NCI-H69 (cell line): ENCODE results near the gene WSCD1.

Source experiments
- DNase-seq: peaks from one replicate; lab custom pipeline; 2025; lab: John Stamatoyannopoulos, UW

Gene WSCD1

DNA sequence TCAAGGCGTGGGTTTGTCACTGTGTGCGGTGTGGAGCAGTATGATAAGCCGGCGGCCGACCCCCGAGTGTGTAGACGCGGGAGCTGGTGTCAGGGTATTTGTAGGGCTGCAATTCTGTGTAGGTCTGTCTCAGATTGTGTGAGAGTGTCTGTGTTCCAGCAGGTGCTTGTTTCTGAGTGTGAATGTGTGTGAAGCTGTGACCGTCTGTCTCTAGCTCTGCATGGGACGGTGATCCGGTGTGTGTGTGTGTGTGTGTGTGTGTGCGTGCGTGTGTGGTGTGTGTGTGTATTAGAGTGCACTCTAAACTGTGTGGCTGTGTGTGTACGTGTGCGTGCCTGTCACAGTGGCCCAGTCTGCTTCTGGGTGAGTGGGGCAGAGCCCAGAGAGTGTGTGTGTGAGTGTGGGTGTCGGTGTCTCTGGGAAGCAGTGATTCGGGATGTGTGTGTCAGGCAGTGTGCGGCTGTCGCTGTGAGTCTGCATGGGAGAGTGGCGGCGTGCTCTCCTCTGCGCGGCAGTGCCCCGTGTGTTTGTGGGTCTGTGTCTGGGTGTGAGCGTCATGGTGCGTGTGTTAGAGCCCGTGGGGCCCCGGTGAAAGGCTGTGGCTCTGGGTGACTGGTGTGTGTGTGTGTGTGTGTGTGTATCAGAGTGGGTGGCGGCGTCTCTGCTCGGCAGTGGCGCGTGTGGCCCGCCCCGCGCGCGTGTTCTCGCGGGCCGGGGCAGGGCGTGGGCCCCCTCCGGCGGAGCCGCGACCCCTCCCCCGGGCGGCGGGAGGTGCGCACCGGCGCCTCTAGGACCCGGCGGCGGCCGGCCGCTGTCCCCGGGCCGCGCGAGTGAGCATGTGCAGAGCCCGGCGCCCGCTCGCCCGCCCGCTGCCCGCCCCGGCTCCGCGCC is at the start of gene WSCD1:
WSCD1 (plus strand) TSS at position 841 of the 891 bp plus-strand sequence. CDS start 10,280 bp downstream, outside the sequence.
- peak; percentile 66 for DNase-seq

DNA sequence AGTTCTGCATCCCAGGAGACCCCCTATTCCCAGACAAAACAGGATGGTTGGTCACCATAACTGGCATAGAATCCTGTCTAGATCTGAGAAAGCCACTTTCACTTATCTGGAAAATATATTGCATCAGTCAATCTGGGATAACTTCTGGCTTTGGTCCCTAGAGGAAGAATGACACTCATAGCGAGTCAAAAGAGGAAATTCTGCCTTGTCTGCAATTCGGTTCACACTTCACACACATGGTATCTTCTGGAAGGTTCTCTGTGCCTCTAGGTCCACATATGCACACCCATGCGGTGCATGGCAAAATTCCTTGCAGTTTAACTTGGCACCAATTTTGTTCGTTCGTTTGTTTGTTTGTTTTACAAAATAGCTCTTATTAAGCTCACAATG is 49.2 kb upstream of the WSCD1 start:
- no peak for DNase-seq

DNA sequence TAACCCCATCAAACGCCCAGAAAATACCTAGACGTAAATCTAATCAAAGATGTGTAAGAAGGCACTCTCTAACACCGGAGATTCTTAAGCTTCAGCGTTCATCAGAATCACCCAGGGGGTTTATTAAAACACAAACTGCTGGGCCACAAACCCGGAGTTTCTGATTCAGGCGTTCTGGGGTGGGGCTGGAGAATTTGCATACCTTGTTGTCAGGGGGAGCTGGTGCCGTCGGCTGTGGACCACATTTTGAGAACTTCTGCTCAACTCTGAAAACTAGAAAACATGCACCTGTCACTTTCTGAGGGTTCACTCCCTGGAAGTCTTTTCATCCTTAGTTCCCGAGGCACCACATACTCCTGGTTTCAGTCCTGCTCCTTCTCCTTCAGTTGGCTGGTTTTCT is 48.6 kb upstream of the WSCD1 start:
- no peak for DNase-seq

DNA sequence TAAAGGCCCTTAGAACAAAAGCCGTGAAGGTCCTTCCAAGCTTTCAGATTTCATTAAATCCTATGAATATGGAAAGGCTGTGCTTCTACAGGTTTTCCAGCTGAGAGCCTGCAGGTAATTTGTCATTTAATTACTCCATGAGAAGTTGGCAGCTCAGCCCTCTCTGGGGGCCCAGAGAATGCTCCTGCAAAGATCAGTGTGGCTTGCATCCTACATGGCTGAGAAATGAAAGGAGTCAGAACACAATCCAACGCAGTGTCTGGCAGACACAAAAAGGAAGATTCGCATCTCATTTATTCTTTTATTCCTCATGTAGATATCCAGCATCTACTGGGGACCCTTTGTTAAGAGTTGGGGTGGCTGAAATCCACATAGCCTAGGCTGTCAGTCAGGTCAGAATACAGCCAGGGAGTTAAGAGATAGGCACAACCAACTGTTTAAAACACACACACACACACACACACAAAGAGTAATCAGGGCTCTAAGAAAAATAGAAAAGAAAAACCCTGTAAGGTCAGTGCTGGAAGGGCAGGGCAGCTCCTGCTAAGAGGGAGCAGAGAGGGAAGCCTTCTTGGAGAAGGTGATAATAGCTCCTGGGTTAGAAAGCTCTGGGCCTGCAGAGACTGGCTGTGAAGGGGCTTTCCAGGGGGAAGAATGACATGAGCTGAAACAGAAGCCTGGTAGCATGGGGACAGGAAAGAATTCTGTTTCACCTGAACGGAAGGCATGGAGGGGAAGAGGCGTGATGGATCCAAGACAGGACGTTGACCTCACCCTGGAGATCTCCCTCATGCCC is 46.9 kb upstream of the WSCD1 start:
- DNase-seq, result peak; percentile 3

DNA sequence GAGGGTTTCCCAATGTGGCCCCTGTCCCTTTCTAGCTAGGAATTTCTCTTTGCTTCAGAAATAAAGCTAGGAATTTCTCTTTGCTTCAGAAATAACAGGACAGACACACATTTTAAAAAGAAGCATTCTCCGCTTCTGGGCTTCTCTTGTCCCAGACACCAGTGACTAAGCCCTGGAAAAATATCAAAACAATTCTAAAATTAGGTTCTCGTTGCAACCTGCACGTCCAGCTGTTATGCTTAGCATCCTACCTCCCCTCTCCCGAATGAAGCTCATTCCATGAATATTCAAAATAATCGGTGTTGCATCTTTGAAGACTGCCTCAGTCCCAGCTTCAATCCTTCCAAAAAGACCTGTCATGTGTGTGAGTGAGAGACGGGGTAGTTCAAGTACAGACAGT is 45.6 kb upstream of the WSCD1 start:
- no peak for DNase-seq

DNA sequence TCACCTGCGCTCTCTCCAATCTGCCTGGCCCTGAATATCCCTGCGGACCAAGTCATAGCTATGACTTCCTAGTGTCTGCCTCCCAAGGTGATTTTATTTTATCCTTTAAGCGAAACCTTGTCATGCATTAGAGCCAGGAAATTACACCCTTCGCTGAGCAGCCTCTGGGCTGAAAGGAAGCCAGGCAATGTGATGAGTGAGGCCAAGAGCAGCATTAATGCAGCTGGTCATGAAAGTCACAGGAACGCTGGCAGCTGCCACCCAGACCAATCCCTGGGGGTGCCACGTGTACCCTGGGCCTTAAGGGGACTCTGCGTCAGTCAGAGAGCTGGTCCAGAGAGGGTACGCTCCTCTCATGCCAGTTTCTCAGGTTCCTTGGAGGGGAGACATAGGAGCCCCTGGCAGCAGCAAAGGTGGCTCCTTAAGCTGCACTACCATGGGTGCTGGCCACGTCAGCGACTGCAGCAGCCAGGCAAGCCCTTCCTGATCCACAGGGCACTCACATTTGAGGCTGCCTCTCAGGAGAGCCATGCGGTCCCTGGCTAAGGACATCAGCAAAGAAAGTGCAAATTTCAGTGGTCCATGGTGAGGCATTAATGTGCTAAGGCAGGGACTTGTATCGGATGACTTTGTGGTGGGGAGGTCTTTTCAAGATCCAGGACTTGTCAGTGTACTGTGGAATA is 42.7 kb upstream of the WSCD1 start:
- peak; percentile 5 for DNase-seq

DNA sequence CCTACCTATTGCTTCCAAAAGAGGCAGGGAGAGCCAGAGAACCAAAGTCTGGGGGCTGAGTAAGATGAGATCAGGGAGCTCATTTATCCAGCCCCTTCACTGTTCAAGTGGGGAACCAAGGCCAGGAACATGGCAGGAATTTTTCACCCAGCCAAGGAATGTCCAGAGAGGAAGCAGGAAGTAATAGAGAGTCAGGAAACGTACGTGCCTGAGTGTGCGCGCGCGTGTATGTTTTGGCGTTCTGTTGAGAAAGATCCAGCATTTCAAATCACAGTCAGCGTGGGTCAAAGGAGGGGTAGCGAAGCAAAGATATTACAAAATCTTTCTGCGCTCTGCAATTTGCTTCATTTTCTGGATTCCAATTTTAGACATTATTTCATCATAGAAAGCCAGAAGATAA is 41.9 kb upstream of the WSCD1 start:
- no peak for DNase-seq

DNA sequence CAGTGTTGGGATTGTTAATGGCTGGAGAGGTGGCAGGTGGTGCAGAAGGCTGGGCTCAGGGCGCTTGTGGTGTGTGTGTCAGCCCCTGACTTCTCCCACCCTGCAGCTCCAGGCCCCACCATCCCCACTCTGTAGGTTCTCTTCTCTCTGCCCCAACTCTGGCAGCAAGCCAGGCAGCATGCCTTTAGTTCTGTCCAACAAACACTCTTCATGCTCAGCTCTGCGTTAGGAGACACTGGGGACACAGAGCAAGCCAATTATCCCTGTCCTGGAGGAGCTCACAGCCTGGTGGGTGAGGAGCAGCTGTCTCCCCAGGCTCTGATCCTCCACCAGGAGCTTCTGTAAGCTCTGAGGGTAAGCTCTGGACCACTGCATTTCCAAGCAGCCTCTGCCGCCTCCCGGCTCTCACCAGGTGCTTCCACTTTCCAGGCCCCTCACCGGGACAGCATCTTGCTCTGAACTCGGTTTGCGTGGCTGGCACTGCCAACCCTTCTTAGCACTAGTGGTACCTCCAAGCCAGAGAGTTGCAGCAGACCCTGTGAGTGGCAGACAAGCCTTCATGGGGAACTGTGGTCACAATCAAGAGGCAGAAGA is 34.3 kb upstream of the WSCD1 start:
- peak; percentile 8 for DNase-seq

DNA sequence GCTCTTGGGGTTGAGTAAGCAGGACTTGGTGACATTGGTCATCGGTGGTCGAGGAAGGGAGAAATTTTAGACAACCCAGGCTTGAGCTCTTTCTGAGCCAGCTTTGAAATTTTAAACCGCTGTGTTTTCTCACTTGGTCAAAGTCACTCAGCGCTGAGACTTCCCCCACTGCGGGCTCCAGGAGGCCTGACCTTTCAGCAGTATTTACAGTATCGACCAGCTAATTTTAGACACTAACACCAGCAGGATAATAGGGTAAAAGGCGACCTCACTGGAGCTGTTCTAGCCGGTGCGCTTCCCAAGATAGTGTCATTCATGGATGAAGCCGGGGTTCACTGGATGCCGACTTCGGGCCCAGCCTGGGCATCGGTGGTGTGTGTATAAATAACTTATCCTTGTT is 29.7 kb upstream of the WSCD1 start:
- no peak for DNase-seq

DNA sequence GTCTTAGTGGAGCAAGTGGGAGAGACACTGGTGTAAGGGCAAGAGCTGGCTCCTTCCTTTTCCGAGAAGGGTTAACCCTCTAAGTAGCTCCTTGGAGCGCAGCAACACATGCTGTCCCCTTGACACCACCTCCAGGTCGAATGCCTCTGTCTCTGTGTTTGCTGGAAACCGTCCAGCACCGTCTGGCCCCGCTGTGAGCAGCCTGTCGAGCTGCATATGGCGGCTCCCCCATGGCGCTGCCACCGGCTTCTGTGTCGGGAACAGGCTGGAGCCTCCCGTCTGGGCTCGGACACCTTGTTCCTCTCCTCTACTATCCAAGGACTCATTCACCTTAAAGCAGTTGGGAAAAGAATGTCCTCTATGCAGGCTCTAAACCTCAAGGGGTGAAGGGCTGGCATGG is 28.9 kb upstream of the WSCD1 start:
- DNase-seq, result peak; percentile 85

DNA sequence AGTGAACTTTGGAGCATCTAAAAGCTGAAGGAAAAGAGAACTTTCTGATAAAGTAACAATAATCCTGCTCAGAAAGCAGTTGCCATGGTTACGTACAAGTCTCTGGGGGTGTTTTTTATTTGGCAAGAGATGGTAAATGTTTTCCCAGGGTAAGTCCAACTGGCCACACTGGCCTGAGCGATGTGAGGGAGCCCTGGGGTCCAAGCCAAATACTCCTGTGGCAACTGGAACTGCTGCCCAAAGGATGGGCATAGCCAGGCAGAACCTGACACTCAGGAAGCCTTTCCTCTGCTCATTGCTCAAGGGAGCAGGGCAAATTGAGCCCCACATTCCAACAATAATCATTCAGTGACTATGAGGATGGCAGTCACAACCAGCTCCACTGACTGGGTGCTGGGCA is 26.8 kb upstream of the WSCD1 start:
- no peak for DNase-seq

DNA sequence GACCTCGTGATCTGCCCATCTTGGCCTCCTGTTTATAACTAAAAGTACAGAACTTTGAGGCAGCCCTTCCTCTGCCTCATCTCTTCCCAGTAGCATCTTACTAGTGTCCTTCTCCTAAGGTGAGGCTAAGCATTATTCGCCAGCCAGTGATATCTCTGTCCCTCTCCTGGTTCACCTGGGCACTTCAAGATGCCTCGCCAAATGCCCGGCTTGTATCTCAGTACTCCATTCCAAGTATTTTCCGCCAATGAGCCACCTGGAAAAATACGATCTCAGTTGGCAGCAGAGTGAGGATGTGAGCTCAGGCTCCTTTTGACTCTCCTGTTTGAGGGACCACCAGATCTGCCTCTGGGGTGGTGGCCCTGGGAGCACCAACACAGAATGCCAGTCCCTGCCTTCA is 25.9 kb upstream of the WSCD1 start:
- no peak for DNase-seq

DNA sequence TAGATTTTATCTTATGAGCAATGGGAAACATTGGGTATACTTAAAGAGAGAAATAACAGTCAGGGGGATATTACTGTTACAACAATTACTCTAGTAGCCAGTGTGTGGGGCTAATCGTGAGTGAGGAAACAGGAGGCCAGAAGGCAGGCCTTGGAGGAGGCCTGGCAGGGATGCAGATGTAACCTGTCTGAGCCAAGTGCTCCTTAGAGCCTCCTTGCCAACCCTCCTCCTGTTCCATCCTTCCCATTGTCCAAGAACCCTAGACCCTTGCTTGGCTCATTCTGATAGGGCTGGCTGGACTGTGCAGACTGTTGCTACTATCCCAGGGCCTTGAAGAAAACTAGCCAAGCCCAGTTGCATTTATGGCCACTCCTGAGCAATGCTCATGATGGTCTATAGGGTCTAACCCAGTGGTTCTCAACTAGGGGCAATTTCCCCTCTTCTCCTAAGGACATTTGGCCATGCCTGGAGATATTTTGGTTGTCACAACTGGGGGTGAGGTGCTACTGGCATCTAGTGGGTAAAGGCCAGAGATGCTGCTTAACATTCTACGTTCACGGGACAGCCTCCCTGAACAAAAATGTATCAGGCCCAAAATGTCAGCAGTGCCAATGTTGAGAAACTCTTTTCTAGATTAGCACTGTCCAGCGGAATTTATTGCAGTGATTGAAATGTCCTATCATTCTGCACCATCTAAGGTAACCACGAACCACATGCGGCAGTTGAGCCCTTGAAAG is 24.4 kb upstream of the WSCD1 start:
- no peak for DNase-seq

DNA sequence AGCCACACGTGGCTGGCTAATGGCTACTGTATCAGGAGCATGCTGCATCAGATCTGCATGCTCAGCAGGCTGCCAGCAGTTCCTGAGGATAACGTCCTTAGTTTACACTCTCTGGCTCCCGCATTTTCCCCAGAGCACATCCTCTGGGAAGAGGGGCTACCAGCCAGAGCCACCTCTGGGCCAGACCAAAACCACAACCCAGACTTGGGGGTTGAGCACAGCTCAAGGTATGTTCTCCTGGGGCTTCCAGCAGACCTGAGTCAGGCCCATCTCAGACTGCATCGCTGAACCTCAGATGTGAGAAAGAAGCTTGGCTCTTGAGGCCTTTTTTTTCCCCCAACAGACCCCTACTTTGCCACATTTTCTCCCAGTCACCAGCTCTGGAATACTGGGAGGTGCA is 23.7 kb upstream of the WSCD1 start:
- no peak for DNase-seq

DNA sequence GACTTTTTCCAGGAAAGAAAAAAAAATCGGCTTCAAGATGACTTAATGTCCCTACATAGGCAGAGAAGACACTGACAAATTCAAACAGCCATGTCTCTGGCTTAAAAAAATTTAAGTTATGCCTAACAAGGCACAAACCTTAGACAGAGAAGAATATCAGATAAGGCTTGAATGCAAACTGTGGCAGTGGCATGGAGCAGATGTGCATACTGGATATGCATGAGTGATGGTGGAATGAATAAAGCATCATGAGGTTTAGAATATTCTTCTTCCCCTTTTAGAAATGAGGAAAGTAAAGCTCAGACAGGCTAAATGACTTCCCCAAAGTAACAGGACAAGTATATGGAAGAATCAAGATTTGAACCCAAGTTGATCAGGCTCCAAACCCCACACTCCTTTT is 23.2 kb upstream of the WSCD1 start:
- no peak for DNase-seq

DNA sequence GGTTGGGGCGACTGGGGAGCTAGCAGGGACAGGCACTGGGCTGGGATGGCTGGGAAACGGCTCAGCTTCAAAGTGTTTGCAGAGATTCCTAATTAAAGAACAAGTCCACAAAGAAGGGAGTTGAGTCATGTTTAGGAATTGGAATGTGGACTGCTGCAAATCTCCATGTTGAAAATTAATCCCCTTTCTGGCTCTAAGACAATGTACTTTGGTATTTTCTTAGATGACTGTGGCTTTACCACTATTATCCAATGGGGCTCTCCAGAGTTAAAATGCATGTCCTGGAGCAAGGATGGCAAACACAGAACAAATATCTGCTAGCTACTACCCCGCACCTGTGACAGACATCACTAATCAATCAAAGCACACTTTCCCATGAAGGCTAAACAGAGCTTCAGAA is 22.2 kb upstream of the WSCD1 start:
- DNase-seq, result no peak

DNA sequence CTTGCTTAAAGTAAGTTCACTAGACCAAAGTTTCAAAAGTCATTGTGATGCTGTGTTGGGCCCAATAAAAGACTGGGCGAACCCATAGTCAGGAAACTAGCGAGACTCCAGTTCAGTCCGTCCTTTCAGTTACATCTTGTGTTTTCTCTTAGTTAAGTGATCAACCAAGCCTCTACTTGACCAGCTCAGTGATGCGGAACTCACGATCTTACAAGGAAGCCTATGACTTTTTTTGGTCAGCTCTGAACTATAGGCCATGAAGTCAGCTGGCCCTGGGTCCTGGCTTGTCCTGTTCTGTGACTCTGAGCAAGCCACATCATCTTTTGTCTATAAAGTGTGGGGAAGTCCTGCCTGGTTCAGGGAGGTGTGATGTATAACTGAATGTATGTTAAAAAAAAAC is 21.7 kb upstream of the WSCD1 start:
- no peak for DNase-seq

DNA sequence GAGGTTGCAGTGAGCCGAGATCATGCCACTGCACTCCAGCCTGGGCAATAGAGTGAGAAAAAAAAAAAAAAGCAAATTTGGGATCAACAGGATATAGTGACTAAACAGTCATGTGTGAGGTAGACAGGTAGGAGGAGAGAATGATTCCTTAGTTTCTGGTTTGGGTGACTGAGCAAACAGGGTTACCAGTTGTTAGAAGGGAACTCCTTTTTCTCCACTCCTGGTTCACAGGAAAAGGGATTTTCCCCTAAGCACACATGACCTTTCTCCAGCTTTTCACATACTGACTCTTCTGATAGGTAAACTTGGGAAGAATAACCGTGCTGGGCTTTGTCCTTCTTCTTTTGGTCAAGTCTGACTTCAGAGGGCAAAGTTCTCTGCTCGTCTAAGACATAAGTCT is 17.3 kb upstream of the WSCD1 start:
- no peak for DNase-seq

DNA sequence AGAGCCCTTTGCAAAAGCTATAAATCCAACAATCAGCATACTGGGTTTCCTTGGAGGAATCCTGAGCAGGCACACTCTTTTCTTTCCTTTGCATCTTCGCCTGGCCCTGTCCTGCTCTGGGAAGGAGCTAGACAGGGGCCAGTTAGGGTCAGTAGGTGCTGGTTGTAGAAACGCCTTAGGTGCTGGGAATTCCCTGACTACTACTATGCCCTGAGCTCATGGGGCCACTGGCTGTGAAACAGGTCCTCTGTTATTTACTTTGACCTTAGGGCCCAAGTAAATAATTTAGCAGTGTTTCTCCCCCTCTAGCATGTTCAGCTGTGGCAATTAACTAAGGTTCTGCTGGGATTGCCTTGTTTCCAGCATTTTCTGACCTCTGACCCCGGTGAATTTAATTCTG is 15.8 kb upstream of the WSCD1 start:
- DNase-seq, result no peak

DNA sequence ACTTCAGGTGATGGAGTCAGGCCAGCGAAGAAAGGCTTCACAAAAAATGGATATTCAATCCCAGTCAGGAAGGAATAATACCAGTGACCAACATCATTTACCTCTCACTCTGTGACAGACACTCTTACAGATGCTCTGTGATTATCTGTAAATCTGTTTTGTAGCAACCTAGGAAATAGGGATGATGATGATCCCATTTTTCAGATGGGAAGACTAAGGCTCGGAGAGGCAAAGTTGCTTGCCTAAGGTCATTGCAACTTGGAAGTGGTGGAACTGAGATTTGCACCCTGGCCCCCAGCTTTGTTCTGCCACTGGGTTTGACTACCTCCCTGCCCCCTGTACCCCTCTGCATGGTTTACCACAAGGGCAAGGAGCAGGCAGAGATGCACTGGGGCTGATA is 14.1 kb upstream of the WSCD1 start:
- DNase-seq, result no peak

DNA sequence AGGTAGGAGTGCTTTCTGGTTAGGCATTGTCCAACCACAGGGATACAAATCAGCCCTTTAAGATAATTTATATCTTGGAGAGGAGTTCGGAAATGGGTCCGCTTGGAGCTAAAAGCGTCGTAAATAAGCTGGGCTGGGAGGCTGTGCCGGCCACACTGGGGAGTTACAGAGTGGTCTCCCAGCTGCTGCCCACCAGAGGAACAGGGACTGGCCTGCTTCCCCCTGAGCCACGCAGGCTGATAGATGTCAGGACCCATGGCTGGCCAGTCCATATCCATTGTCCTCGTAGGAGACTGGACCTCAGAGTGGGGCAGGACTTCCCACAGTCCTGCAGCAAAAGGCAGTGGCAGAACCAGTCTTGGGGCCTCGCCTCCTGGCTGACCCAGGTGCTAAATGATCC is 12.6 kb upstream of the WSCD1 start:
- no peak for DNase-seq

DNA sequence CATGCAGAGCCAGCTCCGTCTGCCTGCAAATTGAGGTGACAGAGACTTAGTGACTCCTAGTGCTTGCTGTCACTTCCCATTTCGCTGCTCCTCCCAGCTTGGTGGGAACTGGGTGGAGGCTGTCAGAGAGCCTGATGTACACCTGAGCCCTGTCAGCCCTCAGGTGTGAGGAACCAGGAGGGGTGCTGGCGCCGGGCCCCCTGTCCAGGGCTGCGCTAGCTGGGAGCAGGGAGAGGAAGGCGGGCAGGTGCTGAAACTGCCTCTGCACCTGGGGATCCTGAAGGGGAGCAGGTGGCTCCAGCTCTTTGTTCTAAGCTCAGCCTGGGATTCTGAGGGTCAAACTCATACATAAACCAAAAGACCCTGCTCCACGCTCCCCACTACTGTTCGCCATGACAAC is 10.8 kb upstream of the WSCD1 start:
- DNase-seq, result peak; percentile 59
